ENCODE data around the gene AUP1. TPM values are rescaled to one million over a fixed set of nuclear protein-coding genes. Genes with fewer than 3 reads are reported as not detected.

AUP1 gene
- total and polyA plus RNA-seq, 2 donors (not counting 3 experiments of a cell fraction or from before 2014, with no cell fraction given), result 103 to 187 TPM

- intact Hi-C loops (cut with micrococcal nuclease), result no loop called here
- no peak overlapping the region for H3K9ac ChIP-seq (replicated peaks; ENCODE audit: extremely low read depth, insufficient read depth, low read length)
These were observed 48.1 kb downstream of the AUP1 start for GRCh38 chr2:74481431-74481830.

More at GRCh38 chr2:74481431-74481830, 48.1 kb downstream of the AUP1 start:
- Histone ChIP-seq H3K27me3 (ENCODE audit: control insufficient read depth in 2 of 2, insufficient read depth in 2 of 2, low read length in 2 of 2) (no peaks in the 10 kb centered on the region), H3K4me2 (ENCODE audit: insufficient read depth, low read length) (peak overlapping the region; percentile 68), H3K9me3 (replicated peaks; ENCODE audit: control insufficient read depth, insufficient read depth, low read length) (no peaks in the 10 kb centered on the region), H3K4me3 (replicated peaks in 1 of 3; ENCODE audit: insufficient read depth in 1 of 3, low read depth in 1 of 3, low read length in 3 of 3) (peak overlapping the region; percentile 6 to 79 (median 66)), H3K4me1 (ENCODE audit: control insufficient read depth, extremely low read depth, insufficient read depth, low read length) (peaks cover 13% of the 10 kb centered on the region), H2AFZ (ENCODE audit: low read depth, low read length) (no peak overlapping the region), H3K79me2 (ENCODE audit: control insufficient read depth, insufficient read depth, low read length) (peaks cover 16% of the 10 kb centered on the region), H3K27ac (ENCODE audit: insufficient read depth, low read depth, low read length) (no peak overlapping the region), H4K20me1 (replicated peaks; ENCODE audit: control insufficient read depth, extremely low read depth, insufficient read depth, low read length) (no peaks in the 10 kb centered on the region), H3K36me3 (ENCODE audit: control insufficient read depth in 2 of 2, extremely low read depth in 1 of 2, insufficient read depth in 2 of 2, low read length in 2 of 2) (peaks cover 0 to 3% of the 10 kb centered on the region in 2 experiments), H3K9me1 (replicated peaks; ENCODE audit: control insufficient read depth, extremely low read depth, insufficient read depth, low read length) (no peaks in the 10 kb centered on the region)
- ChIA-PET CTCF (interaction anchor here (1.0 to 5.6 kb wide), 9 partner anchors 9 to 107 kb away, joined by 3 to 82 read pairs (median 12); partner anchors contain the start of genes AUP1, HTRA2, INO80B and MRPL53), POLR2A (no interaction called here)
- DNase-seq (ENCODE audit: low read depth, low spot score) (no peak), FAIRE-seq (no peak)
- no TSS peak for BruUV-seq (replicated peaks)
- dilution Hi-C loops (cut with MboI; ENCODE audit: extremely low pct_ligation_motif_present, low sequenced_read_pairs), result no loop called here
- no peak for TF ChIP-seq POLR2AphosphoS5 (IDR thresholded peaks at IDR 0.05; ENCODE audit: insufficient read depth, low read depth, low read length)
- no peak for TF ChIP-seq CTCF (IDR thresholded peaks at IDR 0.05; ENCODE audit: extremely low read depth in 1 of 2, insufficient read depth in 1 of 2, low read depth in 1 of 2, low read length in 2 of 2)
- TF ChIP-seq FOS (IDR thresholded peaks at IDR 0.05; ENCODE audit: borderline replicate concordance, insufficient read depth, low read length), result no peak
- no peak for TF ChIP-seq JUN (IDR thresholded peaks at IDR 0.05; ENCODE audit: borderline replicate concordance, insufficient read depth, insufficient read length, low read depth)
- TF ChIP-seq POLR2A (IDR thresholded peaks at IDR 0.05; ENCODE audit: low read depth, low read length), result no peak
- no peak for TF ChIP-seq MAX (IDR thresholded peaks at IDR 0.05; ENCODE audit: insufficient read depth, insufficient read length)
- no peak for TF ChIP-seq MYC (IDR thresholded peaks at IDR 0.05; ENCODE audit: low read depth, low read length)

Other genes starting within 250 kb of the AUP1 start
- gene SLC4A5, start 186.3 kb downstream of the AUP1 start, total RNA-seq, result 0.97 and 1.2 TPM in 2 replicates
- gene SLC4A5, start 186.3 kb downstream of the AUP1 start, polyA plus RNA-seq, result 0.12 and 0.21 TPM in 2 replicates
- gene DCTN1, start 149.4 kb downstream of the AUP1 start, total RNA-seq, result 165 and 170 TPM in 2 replicates
- gene DCTN1, start 149.4 kb downstream of the AUP1 start, polyA plus RNA-seq, result 120 and 130 TPM in 2 replicates
- gene C2orf81, start 108.1 kb downstream of the AUP1 start, total RNA-seq, result 0.51 and 0.71 TPM in 2 replicates
- 0.16 and 0.17 TPM in 2 replicates for gene C2orf81, start 108.1 kb downstream of the AUP1 start, polyA plus RNA-seq
- gene WDR54, start 108.0 kb downstream of the AUP1 start, total RNA-seq, result 21.7 and 24.9 TPM in 2 replicates
- 46.3 and 53.0 TPM in 2 replicates for gene WDR54, start 108.0 kb downstream of the AUP1 start, polyA plus RNA-seq
- gene RTKN, start 87.8 kb downstream of the AUP1 start, total RNA-seq, result 19.8 and 20.0 TPM in 2 replicates
- 20.7 and 27.5 TPM in 2 replicates for gene RTKN, start 87.8 kb downstream of the AUP1 start, polyA plus RNA-seq
- gene INO80B, start 74.6 kb downstream of the AUP1 start, total RNA-seq, result 24.2 and 28.1 TPM in 2 replicates
- 14.1 and 15.1 TPM in 2 replicates for gene INO80B, start 74.6 kb downstream of the AUP1 start, polyA plus RNA-seq
- gene WBP1, start 71.3 kb downstream of the AUP1 start, total RNA-seq, result 44.5 and 50.5 TPM in 2 replicates
- gene WBP1, start 71.3 kb downstream of the AUP1 start, polyA plus RNA-seq, result 209 and 241 TPM in 2 replicates
- gene MOGS, start 64.3 kb downstream of the AUP1 start, total RNA-seq, result 78.3 and 79.9 TPM in 2 replicates
- 75.9 and 88.0 TPM in 2 replicates for gene MOGS, start 64.3 kb downstream of the AUP1 start, polyA plus RNA-seq
- gene MRPL53, start 57.0 kb downstream of the AUP1 start, total RNA-seq, result 69.7 and 70.4 TPM in 2 replicates
- 68.7 and 107 TPM in 2 replicates for gene MRPL53, start 57.0 kb downstream of the AUP1 start, polyA plus RNA-seq
- gene CCDC142, start 46.7 kb downstream of the AUP1 start, total RNA-seq, result 20.3 and 23.8 TPM in 2 replicates
- gene CCDC142, start 46.7 kb downstream of the AUP1 start, polyA plus RNA-seq, result 12.8 and 13.5 TPM in 2 replicates
- 20.1 and 21.8 TPM in 2 replicates for gene TTC31, start 46.6 kb downstream of the AUP1 start, total RNA-seq
- gene TTC31, start 46.6 kb downstream of the AUP1 start, polyA plus RNA-seq, result 24.1 and 24.8 TPM in 2 replicates
- 3.8 and 4.3 TPM in 2 replicates for gene LBX2, start 30.1 kb downstream of the AUP1 start, total RNA-seq
- gene LBX2, start 30.1 kb downstream of the AUP1 start, polyA plus RNA-seq, result 2.8 and 4.0 TPM in 2 replicates
- gene PCGF1, start 22.0 kb downstream of the AUP1 start, total RNA-seq, result 17.4 and 21.0 TPM in 2 replicates
- gene PCGF1, start 22.0 kb downstream of the AUP1 start, polyA plus RNA-seq, result 17.4 and 19.2 TPM in 2 replicates
- not detected in 2 replicates for gene TLX2, start 15.3 kb downstream of the AUP1 start, total RNA-seq
- not detected in 2 replicates for gene TLX2, start 15.3 kb downstream of the AUP1 start, polyA plus RNA-seq
- 0.44 and 0.69 TPM in 2 replicates for gene DQX1, start 3.5 kb downstream of the AUP1 start, total RNA-seq
- 0.03 and 0.06 TPM in 2 replicates for gene DQX1, start 3.5 kb downstream of the AUP1 start, polyA plus RNA-seq
- 32.6 and 34.3 TPM in 2 replicates for gene HTRA2, start 227 bp upstream of the AUP1 start, total RNA-seq
- gene HTRA2, start 227 bp upstream of the AUP1 start, polyA plus RNA-seq, result 52.8 and 54.1 TPM in 2 replicates
- gene LOXL3, start 24.2 kb upstream of the AUP1 start, total RNA-seq, result 0.95 and 0.97 TPM in 2 replicates
- 1.1 and 1.3 TPM in 2 replicates for gene LOXL3, start 24.2 kb upstream of the AUP1 start, polyA plus RNA-seq
- gene DOK1, start 25.0 kb upstream of the AUP1 start, total RNA-seq, result 12.7 and 14.3 TPM in 2 replicates
- gene DOK1, start 25.0 kb upstream of the AUP1 start, polyA plus RNA-seq, result 10.4 and 13.8 TPM in 2 replicates
- not detected in 2 replicates for gene M1AP, start 118.6 kb upstream of the AUP1 start, total RNA-seq
- gene M1AP, start 118.6 kb upstream of the AUP1 start, polyA plus RNA-seq, result 0.04 TPM in 1 of 2 replicates, not detected in the other
- 5.9 and 6.0 TPM in 2 replicates for gene SEMA4F, start 124.5 kb upstream of the AUP1 start, total RNA-seq
- 4.9 and 5.3 TPM in 2 replicates for gene SEMA4F, start 124.5 kb upstream of the AUP1 start, polyA plus RNA-seq

Measured in endothelial cell of umbilical vein (primary cell).